Mesodermal cell (in vitro differentiated cells): ENCODE measurements around the gene CDIPT. TPM values are rescaled to one million over a fixed set of nuclear protein-coding genes. Genes with fewer than 3 reads are reported as not detected.
"Not testable (repeated sequence)": the region's sequence is repeated elsewhere in the genome, so short reads cannot be mapped to it uniquely, and the experiment has no call there.

Experiments
- H3K27ac ChIP-seq: 2 replicates; pipeline ENCODE4 v1.7.0; 2013; ENCODE audit warnings: mild to moderate bottlenecking, low read depth, low read length, moderate library complexity; ENCODE audit not compliant: severe bottlenecking
- H3K36me3 ChIP-seq: 2 replicates; pipeline ENCODE4 v1.7.1; 2013; ENCODE audit warnings: mild to moderate bottlenecking, low read length, moderate library complexity; ENCODE audit not compliant: control insufficient read depth, insufficient read depth
- H3K4me1 ChIP-seq: one replicate; pipeline ENCODE4 v1.7.1; 2013; ENCODE audit warnings: mild to moderate bottlenecking, low read length; ENCODE audit not compliant: insufficient read depth, control insufficient read depth, poor library complexity, severe bottlenecking
- H3K4me3 ChIP-seq: 2 replicates; pipeline ENCODE4 v1.7.0; 2013; ENCODE audit warnings: low read length, control low read depth, mild to moderate bottlenecking; ENCODE audit not compliant: insufficient read depth, poor library complexity, severe bottlenecking; ENCODE audit errors: extremely low read depth
- H3K9me3 ChIP-seq: 2 replicates; pipeline ENCODE4 v1.7.1; 2013; ENCODE audit warnings: mild to moderate bottlenecking, low read length, moderate library complexity; ENCODE audit not compliant: control insufficient read depth
- WGBS, 2 experiments: methylation state at CpG; one replicate each; pipeline ENCODE4 v1.1.5; 2013; ENCODE audit warnings: missing lambda C conversion rate in 2 of 2; ENCODE audit not compliant: insufficient coverage in 2 of 2; 5-methylcytosine and 5-hydroxymethylcytosine counted together
- polyA plus RNA-seq, 2 experiments: library from polyadenylated mRNA; stranded (reverse); fragments of 50-300 nt; gene quantifications; one replicate each; pipeline ENCODE4 v1.2.3, GENCODE V29; 2013

CDIPT gene
- 74.8 TPM for polyA plus RNA-seq (2013, experiment 1 of 2)
- 59.8 TPM for polyA plus RNA-seq (2013, experiment 2 of 2)

GRCh38 chr16:29862884-29863668 is at the start of gene CDIPT:
Gene CDIPT (minus strand): TSS chr16:29863226. CDS start chr16:29862857, 369 bp downstream.
- H3K4me1 ChIP-seq = peaks cover 5% of the 10 kb centered on the region
- H3K36me3 ChIP-seq = peaks cover 31% of the 10 kb centered on the region
- 0% methylated on average over 34 to 42 of the region's 57 CpGs for WGBS, 2 experiments
- peak within 1 kb of the TSS; percentile 86 for H3K4me3 ChIP-seq
- peak within 1 kb of the TSS; percentile 100 for H3K27ac ChIP-seq
- no peaks in the 10 kb centered on the region for H3K9me3 ChIP-seq

GRCh38 chr16:29912087-29912486 is 49.1 kb upstream of the CDIPT start:
- H3K9me3 ChIP-seq = no peaks in the 10 kb centered on the region
- no peaks in the 10 kb centered on the region for H3K4me1 ChIP-seq
- H3K4me3 ChIP-seq = no peak overlapping the region
- 86 to 91% methylated on average over 10 to 11 of the region's 11 CpGs for WGBS, 2 experiments
- no peak overlapping the region for H3K27ac ChIP-seq
- H3K36me3 ChIP-seq = peaks cover 24% of the 10 kb centered on the region

DNA sequence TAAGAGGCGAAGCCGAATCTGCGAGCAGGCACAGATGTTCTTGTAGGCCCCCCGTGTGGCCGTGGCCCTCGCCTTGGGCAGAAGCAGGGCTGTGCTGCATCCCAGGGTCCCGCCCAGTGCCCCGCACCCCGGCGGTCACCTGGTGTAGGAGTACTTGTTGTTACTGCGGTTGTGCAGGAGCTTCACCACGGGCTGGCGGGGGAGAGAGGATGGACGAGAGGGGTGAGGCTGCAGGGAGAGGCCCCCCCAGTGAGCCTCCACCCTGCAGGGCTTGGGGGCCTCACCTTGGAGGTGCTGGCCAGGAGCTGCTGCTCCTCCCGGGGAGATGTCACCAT is 48.6 kb upstream of the CDIPT start:
- Histone ChIP-seq H3K27ac (no peak overlapping the region), H3K4me1 (no peaks in the 10 kb centered on the region), H3K4me3 (no peak overlapping the region), H3K9me3 (no peaks in the 10 kb centered on the region), H3K36me3 (peaks cover 20% of the 10 kb centered on the region)
- WGBS, 2 experiments = 92% methylated on average over 15 of the region's 15 CpGs

DNA sequence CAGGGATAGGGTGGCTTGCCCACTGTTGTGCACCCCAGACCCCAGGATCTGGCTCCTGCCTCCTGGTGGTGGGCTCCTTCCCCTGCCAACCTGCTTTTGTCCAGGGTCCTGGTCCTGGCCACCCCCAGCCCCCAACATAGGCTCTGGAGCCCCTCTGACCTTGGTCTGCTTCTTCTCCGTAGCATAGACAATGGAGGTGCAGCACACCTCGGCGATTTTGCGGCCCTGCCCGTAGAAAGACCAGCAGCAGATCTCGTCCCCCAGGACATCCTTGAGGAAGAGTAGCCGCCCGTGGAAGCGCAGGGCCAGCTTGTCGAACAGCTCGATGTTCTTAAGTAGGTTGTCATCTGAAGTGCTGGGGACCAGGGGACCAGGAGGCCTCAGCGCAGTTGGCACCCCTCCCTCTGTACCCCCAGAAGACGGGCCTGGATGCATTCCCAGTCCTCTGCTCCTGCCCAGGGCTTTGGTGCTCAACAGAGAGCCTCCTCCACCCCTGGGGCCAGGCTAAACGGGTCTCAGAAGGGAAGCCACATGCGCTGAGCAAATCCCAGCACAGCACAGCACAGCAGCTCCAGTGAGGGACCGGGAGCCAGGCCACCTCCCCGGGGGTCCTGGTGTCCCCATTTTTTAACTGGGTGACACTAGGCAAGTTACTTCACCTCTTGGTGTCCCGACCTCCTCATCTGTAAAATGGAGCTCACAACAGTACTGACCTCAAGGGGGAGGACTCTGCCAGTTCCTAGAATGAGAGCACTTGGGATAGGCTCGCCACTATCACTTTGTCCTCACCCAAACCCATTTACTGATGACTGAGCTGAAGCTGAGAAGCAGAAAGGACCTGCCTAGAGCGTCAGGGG is 48.0 kb upstream of the CDIPT start:
- Histone ChIP-seq H3K4me1 (no peaks in the 10 kb centered on the region), H3K9me3 (no peaks in the 10 kb centered on the region), H3K36me3 (peaks cover 18% of the 10 kb centered on the region), H3K4me3 (no peak overlapping the region), H3K27ac (no peak overlapping the region)
- 85 to 95% methylated on average over 13 to 20 of the region's 20 CpGs for WGBS, 2 experiments

DNA sequence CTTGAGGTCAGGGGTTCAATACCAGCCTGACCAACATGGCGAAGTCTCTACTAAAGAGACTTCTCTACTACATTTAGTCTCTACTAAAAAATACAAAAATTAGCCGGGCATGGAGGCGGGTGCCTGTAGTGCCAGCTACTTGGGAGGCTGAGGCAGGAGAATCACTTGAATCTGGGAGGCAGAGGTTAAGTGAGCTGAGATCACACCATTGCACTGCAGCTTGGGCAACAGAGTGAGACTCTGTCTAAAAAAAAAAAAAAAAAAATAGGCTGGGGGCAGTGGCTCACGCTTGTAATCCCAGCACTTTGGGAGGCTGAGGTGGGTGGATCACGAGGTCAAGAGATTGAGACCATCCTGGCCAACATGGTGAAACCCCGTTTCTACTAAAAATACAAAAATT is 46.8 kb upstream of the CDIPT start:
- not testable (repeated sequence) for H3K4me1 ChIP-seq, H3K4me3 ChIP-seq, H3K27ac ChIP-seq, H3K9me3 ChIP-seq
- H3K36me3 ChIP-seq = peaks cover 26% of the 10 kb centered on the region
- 20 to 100% methylated on average over 1 to 2 of the region's 6 CpGs for WGBS, 2 experiments

GRCh38 chr16:29909391-29909790 is 46.4 kb upstream of the CDIPT start:
- peaks cover 28% of the 10 kb centered on the region for H3K36me3 ChIP-seq
- no peak overlapping the region for H3K4me3 ChIP-seq
- H3K4me1 ChIP-seq = no peaks in the 10 kb centered on the region
- no peaks in the 10 kb centered on the region for H3K9me3 ChIP-seq
- no peak overlapping the region for H3K27ac ChIP-seq
- WGBS, 2 experiments = 83 to 100% methylated on average over 1 to 2 of the region's 2 CpGs

DNA sequence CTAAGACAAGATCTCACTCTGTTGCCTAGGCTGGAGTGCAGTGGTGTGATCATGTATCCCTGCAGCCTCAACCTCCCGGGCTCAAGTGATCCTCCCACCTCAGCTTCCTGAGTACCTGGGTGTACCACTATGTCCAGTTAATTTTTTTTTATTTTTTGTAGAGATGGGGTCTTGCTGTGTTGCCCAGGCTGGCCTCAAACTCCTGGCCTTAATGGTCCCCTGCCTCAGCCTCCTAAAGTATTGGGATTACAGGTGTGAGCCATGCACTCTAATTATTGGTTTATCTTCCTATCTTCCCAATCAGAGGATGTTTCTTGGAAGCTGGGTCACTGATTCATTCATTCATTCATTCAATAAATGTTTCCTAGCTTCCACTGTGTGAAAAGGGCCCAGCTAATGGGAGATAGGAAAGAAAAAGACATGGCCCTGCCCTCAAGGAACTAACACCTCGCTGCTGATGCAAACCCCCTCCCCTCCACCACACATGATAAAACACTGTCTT is 45.7 kb upstream of the CDIPT start:
- Histone ChIP-seq H3K4me1 (no peaks in the 10 kb centered on the region), H3K27ac (no peak overlapping the region), H3K4me3 (no peak overlapping the region), H3K9me3 (no peaks in the 10 kb centered on the region), H3K36me3 (peaks cover 29% of the 10 kb centered on the region)
- WGBS, 2 experiments = 100% methylated on average over 1 of the region's 2 CpGs

DNA sequence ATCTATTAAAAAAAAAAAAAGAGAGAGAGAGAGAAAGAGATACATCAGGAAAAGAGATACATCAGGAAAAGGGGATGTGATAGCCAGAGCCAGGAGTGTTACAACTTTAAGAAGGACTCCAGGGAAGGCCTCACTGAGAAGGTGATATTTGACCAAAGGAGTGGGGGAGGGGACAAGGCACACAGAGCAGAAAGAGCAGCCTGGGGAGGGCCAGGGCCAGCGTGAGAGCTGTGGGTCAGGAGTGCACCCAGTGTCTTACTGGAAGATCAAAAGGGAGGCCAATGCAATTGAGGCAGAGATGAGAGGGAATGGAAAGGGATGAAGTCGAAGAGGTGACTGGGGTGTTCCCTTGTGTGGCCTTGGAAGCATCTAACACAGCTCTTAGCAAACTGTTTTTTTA is 44.9 kb upstream of the CDIPT start:
- H3K27ac ChIP-seq = no peak overlapping the region
- H3K36me3 ChIP-seq = peaks cover 22% of the 10 kb centered on the region
- no peaks in the 10 kb centered on the region for H3K9me3 ChIP-seq
- no peak overlapping the region for H3K4me3 ChIP-seq
- 50 to 61% methylated on average over 1 to 2 of the region's 2 CpGs for WGBS, 2 experiments
- no peaks in the 10 kb centered on the region for H3K4me1 ChIP-seq

DNA sequence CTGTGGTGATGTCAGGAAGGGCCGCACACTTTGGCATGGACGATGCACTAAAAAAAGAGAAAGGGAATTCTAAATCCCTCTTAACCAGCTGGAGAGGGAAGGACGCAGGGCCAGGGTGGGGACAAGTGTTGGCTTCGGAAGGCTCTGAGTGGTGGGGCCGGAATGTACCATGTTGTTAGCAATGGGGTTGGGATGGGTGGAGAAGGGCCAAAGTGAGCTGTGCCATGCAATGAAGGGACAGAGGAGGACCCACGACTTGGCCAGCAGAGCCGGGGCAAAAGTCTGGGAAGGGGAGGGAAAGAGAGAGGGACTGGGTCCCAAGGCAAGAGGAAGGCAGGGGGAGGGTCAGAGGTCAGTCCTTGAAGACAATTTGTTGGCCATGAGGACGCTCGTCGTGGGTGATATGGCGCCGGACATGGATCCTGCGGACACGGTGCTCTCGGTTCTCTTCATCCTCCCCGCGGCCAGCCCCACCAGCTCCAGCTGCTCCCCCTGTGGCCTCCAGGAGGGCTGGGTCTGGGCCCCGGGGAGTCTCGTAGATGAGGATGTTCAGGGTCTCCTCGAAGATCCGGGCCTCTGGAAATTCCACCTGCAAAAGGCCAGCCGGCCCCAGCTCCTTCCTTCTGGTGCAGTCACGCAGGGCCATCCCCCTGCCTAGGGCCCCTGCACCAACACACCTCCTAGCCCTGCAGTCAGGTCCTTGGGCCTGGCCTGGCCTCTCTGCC is 43.7 kb upstream of the CDIPT start:
- H3K4me1 ChIP-seq = no peaks in the 10 kb centered on the region
- 91 to 92% methylated on average over 21 to 23 of the region's 23 CpGs for WGBS, 2 experiments
- no peak overlapping the region for H3K4me3 ChIP-seq
- H3K27ac ChIP-seq = no peak overlapping the region
- no peaks in the 10 kb centered on the region for H3K9me3 ChIP-seq
- peaks cover 20% of the 10 kb centered on the region for H3K36me3 ChIP-seq

GRCh38 chr16:29905668-29906067 is 42.6 kb upstream of the CDIPT start:
- H3K4me1 ChIP-seq = no peaks in the 10 kb centered on the region
- no peaks in the 10 kb centered on the region for H3K9me3 ChIP-seq
- peaks cover 20% of the 10 kb centered on the region for H3K36me3 ChIP-seq
- H3K27ac ChIP-seq = no peak overlapping the region
- H3K4me3 ChIP-seq = no peak overlapping the region
- 95 to 96% methylated on average over 9 to 13 of the region's 13 CpGs for WGBS, 2 experiments
